Muscle of leg (tissue), 11 donors: ENCODE data around the gene GCLC. TPM values are rescaled to one million over a fixed set of nuclear protein-coding genes. Genes with fewer than 3 reads are reported as not detected.
"Not testable (repeated sequence)": the region's sequence is repeated elsewhere in the genome, so short reads cannot be mapped to it uniquely, and the experiment has no call there.

Experiments used
- DNase-seq: peaks from one replicate; pipeline ENCODE4 v3.0.0; 2013
- H3K27ac ChIP-seq: one replicate; pipeline ENCODE4 v1.5.1; 2013; ENCODE audit warnings: mild to moderate bottlenecking, low read length, control low read depth
- H3K27me3 ChIP-seq: one replicate; pipeline ENCODE4 v1.6.1; 2013; ENCODE audit warnings: low read length; ENCODE audit not compliant: control insufficient read depth, insufficient read depth
- H3K36me3 ChIP-seq: one replicate; pipeline ENCODE4 v1.6.1; 2013; ENCODE audit warnings: low read length; ENCODE audit not compliant: control insufficient read depth, insufficient read depth
- H3K4me1 ChIP-seq: one replicate; pipeline ENCODE4 v1.6.1; 2013; ENCODE audit warnings: low read length; ENCODE audit not compliant: control insufficient read depth, insufficient read depth
- H3K4me3 ChIP-seq: one replicate; pipeline ENCODE4 v1.5.1; 2013; ENCODE audit warnings: low read length, control low read depth
- H3K9me3 ChIP-seq: replicated peaks from 2 replicates; pipeline ENCODE4 v1.6.1; 2013; ENCODE audit warnings: low read depth, low read length; ENCODE audit not compliant: control insufficient read depth
- WGBS: methylation state at CpG from one replicate; pipeline ENCODE4 v1.1.5; 2013; ENCODE audit warnings: missing lambda C conversion rate; ENCODE audit not compliant: insufficient coverage; 5-methylcytosine and 5-hydroxymethylcytosine counted together
- polyA plus RNA-seq, 8 donors: library from polyadenylated mRNA; unstranded; fragments of 120-200 nt; gene quantifications; one replicate each; pipeline versions ENCODE4 v1.2.1 to v1.2.3, GENCODE V29; 2013; ENCODE audit warnings: inconsistent platforms in 1 of 8, low replicate concordance in 1 of 8; ENCODE audit not compliant: insufficient read length in 8 of 8, insufficient read depth in 1 of 8
- total RNA-seq: library from RNA; stranded (reverse); fragments of 120-200 nt; gene quantifications from one replicate; pipeline ENCODE4 v1.2.4, GENCODE V29; 2013

The GCLC gene
- total and polyA plus RNA-seq, 9 donors, result 6.8 to 9.5 (median 7.4) TPM

DNA sequence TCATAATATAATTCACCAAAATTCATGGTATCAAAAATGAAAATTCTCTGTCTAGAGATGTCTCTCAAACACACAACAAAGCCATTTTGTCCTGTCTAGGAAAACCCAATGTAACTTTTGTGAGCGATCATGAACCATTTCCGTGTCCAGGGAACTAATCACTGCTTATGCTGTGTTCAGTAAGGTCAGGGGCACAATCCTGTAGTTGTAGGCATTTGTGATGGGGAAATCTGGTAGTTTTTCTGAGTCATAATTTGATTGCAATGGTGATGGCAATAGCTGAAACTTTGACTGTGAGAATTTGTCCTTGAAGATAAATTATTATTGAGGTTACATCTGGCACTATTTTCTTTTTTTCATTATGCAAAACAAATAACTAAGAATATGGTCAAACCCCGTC is 21.0 kb upstream of the GCLC start:
- no peaks in the 10 kb centered on the region for H3K4me1 ChIP-seq
- no peak overlapping the region for H3K27ac ChIP-seq
- H3K27me3 ChIP-seq, result peaks cover 2% of the 10 kb centered on the region
- H3K4me3 ChIP-seq, result no peak overlapping the region
- no peaks in the 10 kb centered on the region for H3K36me3 ChIP-seq
- H3K9me3 ChIP-seq, result no peaks in the 10 kb centered on the region
- WGBS, result 86% methylated on average over 1 of the region's 3 CpGs
- no peak for DNase-seq

DNA sequence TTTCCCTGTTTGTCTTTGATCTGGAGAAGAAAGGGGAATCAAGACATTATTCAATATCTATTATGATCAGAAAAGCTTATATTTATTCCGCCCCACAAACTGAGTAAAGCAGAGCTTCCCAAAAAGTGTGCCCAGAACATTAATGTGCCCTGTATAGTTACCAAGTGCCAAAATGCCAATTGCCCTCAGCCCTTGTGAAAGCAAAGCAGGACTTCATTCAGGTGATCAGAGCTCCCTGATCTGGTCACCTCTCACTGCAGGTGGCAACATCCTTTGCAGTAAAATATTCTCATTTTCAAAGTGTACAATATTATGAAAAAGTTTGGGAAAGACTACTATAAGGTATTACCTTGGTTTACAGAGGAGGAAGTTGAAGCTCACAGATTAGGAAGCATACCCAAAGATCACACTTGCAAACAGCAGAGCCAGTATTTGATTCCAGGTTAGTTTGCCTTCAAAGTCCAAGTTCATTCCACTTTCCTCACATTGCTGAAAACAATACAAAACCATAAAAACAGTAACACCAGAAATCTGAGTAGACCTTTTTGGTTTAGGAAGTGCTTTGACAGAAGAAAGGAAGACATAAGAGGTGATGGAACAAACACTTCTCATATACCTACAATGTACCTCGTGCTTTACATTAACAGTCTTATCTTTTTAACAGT is 19.6 kb upstream of the GCLC start:
- no peak for DNase-seq
- WGBS, result 100% methylated on average over 1 of the region's 2 CpGs
- Histone ChIP-seq H3K27ac (no peak overlapping the region), H3K4me1 (no peaks in the 10 kb centered on the region), H3K36me3 (no peaks in the 10 kb centered on the region), H3K27me3 (peaks cover 2% of the 10 kb centered on the region), H3K4me3 (no peak overlapping the region), H3K9me3 (peaks cover 2% of the 10 kb centered on the region)

DNA sequence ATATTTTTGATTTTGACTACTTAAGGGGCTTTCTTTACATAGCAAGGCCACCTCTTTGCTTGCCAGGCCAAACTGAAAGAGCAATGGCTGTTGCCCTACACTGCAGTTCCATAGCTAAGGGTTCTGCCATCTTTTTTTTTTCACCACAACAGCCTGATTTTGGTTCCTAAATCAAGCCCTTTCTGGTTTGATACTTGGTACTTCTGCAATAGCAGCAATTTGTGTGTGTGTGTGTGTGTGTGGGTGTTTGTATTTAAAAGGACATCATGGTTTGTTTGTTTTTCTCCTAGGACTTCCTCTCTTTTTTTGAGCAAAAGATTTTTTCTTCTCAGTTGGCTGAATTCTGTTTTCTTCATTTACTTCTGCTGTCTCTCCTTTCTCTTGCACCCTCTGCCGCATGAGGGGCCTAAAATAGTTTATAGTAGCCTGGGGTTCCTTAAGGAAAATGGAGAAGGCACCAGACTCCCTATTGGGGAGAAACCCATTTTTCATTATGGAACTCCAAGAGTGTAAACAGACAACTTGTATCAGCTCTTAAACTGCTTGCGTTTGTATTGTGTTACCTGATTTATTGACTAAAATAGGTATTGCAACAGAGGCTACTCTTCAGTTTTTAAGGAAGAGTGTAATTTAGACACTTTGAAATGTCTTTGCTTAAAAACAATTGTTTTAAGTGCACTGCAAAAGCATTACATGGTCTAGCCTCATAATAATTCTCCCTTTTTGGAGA is 12.2 kb upstream of the GCLC start:
- Histone ChIP-seq H3K36me3 (no peaks in the 10 kb centered on the region), H3K9me3 (peaks cover 6% of the 10 kb centered on the region), H3K27me3 (no peaks in the 10 kb centered on the region), H3K27ac (no peak overlapping the region), H3K4me1 (no peaks in the 10 kb centered on the region), H3K4me3 (no peak overlapping the region)
- 80% methylated on average over 1 of the region's 2 CpGs for WGBS
- DNase-seq, result no peak

DNA sequence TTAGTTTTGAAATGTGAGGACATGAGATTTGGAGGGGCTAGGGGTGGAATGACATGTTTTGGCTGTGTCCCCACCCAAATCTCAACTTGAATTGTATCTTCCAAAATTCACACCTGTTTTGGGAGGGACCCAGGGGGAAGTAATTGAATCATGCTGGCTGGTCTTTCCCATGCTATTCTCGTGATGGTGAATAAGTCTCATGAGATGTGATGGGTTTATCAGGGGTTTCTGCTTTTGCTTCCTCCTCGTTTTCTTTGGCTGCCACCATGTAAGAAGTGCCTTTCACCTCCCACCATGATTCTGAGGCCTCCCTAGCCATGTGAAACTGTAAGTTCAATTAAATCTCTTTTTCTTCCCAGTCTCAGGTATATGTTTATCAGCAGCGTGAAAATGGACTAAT is 8.7 kb upstream of the GCLC start:
- not testable (repeated sequence) for H3K36me3 ChIP-seq, H3K27ac ChIP-seq, H3K9me3 ChIP-seq, H3K4me1 ChIP-seq, H3K27me3 ChIP-seq, H3K4me3 ChIP-seq, DNase-seq
- 100% methylated on average over 1 of the region's 3 CpGs for WGBS

DNA sequence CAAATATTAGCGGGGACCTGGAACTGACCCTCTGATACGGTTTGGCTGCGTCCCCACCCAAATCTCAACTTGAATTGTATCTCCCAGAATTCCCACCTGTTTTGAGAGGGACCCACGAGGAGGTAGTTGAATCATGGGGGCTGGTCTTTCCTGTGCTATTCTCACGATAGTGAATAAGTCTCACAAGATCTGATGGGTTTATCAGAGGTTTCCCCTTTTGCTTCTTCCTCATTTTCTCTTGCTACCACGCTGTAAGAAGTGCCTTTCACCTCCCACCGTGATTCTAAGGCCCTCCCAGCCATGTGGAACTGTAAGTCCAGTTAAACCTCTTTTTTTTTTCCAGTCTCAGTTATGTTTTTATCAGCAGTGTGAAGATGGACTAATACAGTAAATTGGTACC is 6.8 kb upstream of the GCLC start:
- not testable (repeated sequence) for H3K4me3 ChIP-seq, H3K27me3 ChIP-seq, H3K27ac ChIP-seq, H3K4me1 ChIP-seq, DNase-seq, H3K9me3 ChIP-seq, H3K36me3 ChIP-seq
- WGBS, result 100% methylated on average over 1 of the region's 7 CpGs

DNA sequence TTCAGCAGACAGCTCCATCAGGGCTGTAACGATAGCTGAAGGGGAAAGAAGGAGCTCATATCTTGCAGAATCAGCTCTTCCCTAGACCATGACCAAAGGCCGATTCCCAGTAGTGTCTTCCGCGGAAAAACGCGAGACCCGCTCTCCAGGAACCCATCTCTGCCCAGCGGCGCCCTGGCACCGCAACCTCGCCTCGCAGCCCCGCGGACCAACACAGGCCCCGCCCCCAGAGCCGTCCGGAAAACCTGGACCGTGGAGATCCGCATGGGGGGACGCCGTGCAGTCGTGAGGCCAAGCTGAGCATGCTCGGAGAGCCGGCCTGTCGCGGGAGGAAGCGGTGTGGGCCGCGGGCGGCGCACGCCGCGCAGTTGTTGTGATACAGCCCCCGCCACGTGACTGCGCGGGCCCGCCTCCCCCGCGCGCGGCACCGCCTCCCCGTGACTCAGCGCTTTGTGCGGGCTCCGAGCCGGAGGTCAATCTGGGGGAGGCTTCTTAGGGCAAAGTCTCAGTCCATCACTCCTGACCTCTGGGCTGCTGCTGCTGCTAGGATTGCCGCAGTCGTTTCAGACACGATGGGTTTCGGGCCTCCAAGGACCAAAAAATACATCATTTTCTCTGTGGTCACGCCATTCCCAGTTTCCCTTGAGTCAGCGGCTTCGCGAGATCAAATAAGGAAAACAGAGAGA is 3.1 kb upstream of the GCLC start:
- peak; percentile 99 for DNase-seq
- Histone ChIP-seq H3K4me3 (peak overlapping the region; percentile 65), H3K36me3 (no peaks in the 10 kb centered on the region), H3K27ac (peak overlapping the region; percentile 88), H3K9me3 (no peaks in the 10 kb centered on the region), H3K4me1 (peaks cover 14% of the 10 kb centered on the region), H3K27me3 (no peaks in the 10 kb centered on the region)
- under 1% methylated on average over 56 of the region's 57 CpGs for WGBS

DNA sequence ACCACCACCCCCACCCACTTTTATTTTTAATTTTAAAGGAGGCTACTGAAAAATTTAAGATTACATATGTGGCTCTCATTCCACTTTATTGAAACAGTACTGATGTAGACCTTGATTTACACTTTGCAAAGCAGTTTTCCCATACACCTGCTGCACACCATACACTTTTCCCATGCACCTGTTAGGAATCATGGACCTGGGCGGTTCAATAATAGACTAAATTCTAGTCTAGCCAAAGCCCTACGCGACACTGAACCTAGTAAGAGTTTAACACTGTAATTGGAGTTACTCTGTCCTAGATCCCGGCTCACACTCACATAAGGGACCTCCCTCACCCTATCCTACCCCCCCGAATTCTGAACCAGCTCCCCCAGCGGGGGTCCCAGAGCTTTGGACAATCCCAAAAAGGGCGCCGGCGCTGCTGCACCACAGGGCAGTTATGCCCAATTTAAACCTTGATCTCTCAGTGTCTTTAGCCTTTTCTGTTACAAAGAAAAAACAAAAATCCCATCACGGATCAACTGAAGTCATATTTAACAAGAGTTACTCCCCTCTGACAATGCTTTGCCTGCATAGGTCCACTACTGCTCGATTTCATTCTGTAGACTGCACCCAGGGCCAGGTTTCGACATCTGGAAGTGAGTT is 2.4 kb upstream of the GCLC start:
- H3K27me3 ChIP-seq, result no peaks in the 10 kb centered on the region
- H3K4me3 ChIP-seq, result peak overlapping the region; percentile 65
- DNase-seq, result no peak
- 1% methylated on average over 8 of the region's 12 CpGs for WGBS
- H3K27ac ChIP-seq, result peak overlapping the region; percentile 81
- peaks cover 14% of the 10 kb centered on the region for H3K4me1 ChIP-seq
- no peaks in the 10 kb centered on the region for H3K9me3 ChIP-seq
- no peaks in the 10 kb centered on the region for H3K36me3 ChIP-seq

DNA sequence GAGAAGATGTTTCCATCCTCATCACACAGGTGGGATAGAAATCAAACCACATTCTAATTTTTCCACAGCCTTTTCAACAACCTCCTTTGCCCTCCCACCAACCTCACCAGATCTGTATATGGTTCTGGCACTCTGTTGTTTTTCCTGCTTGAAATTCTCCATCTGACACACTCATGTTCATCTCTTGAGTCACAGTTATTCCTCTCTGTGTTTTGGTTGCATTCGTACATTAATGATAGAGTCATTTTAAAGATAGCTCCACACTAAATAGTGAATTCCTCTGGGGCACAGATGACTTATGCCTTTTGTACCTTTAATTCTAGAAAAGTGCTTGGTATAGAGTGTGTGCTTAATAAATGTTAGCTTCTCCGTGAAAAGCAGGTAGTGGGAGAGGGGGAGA is 1.4 kb upstream of the GCLC start:
- Histone ChIP-seq H3K36me3 (no peaks in the 10 kb centered on the region), H3K27me3 (no peaks in the 10 kb centered on the region), H3K9me3 (no peaks in the 10 kb centered on the region), H3K4me1 (peaks cover 14% of the 10 kb centered on the region), H3K4me3 (no peak overlapping the region), H3K27ac (no peak overlapping the region)
- no CpG with 5 or more reads among the region's 2 CpGs for WGBS
- no peak for DNase-seq

DNA sequence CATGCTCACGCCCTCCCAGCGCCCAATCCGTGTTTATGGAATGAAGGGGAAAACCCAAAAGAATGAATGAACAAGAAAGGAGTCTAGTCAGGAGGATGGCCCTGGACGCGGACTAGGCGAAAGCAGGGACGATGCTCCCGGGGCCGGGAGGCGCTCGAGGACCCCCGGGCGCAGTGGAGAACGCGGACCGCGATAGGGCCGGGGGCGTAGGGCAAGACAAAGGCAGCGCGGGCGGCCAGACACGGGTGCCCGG is 758 bp downstream of the GCLC start:
- Histone ChIP-seq H3K9me3 (no peaks in the 10 kb centered on the region), H3K27ac (peak overlapping the region; percentile 51), H3K36me3 (no peaks in the 10 kb centered on the region), H3K4me1 (peaks cover 14% of the 10 kb centered on the region), H3K4me3 (peak overlapping the region; percentile 70), H3K27me3 (no peaks in the 10 kb centered on the region)
- DNase-seq, result no peak
- 0% methylated on average over 23 of the region's 24 CpGs for WGBS
